Esophagus squamous epithelium (tissue), 5 donors: ENCODE data around the gene PTPRN2. TPM values are rescaled to one million over a fixed set of nuclear protein-coding genes. Genes with fewer than 3 reads are reported as not detected.
A peak's percentile ranks its signal among the peaks of the same experiment; 100 is the strongest.

ENCODE experiments used
- DNase-seq: peaks from one replicate; lab custom pipeline; 2025; lab: John Stamatoyannopoulos, UW
- H3K27ac ChIP-seq, 4 donors: fragments of 200-600 bp; sonication (generic); one replicate each; pipeline ENCODE4 v1.5.1; 2016 to 2019; ENCODE audit warnings: mild to moderate bottlenecking in 1 of 4
- H3K27me3 ChIP-seq, 4 donors: fragments of 200-600 bp; sonication (generic); 1 replicate in 3 of 4; 2 replicates in 1 of 4; pipeline versions ENCODE4 v1.5.1 to v1.6.0; 2017 to 2021; ENCODE audit warnings: antibody characterized with exemption in 1 of 4
- H3K36me3 ChIP-seq, 3 donors: fragments of 200-600 bp; sonication (generic); one replicate each; pipeline ENCODE4 v1.5.1; 2016 to 2019
- H3K4me1 ChIP-seq, 3 donors: fragments of 200-600 bp; sonication (generic); one replicate each; pipeline ENCODE4 v1.5.1; 2017 to 2019
- H3K4me3 ChIP-seq, 4 donors: fragments of 200-600 bp; sonication (generic); 1 replicate in 3 of 4; 2 replicates in 1 of 4; pipeline ENCODE4 v1.5.1; 2016 to 2019; ENCODE audit warnings: mild to moderate bottlenecking in 2 of 4, moderate library complexity in 1 of 4
- H3K9me3 ChIP-seq, 3 donors: fragments of 200-600 bp; sonication (generic); one replicate each; pipeline ENCODE4 v1.5.1; 2016 to 2019
- CTCF ChIP-seq, 6 experiments: fragments of 450-650 bp in 4 of 6; fragments of 200-600 bp in 2 of 6; sonication (generic) in 2 of 6; IDR thresholded peaks; one replicate each; pipeline ENCODE4 v1.5.1; 2016 to 2019; ENCODE audit warnings: antibody characterized with exemption in 6 of 6, mild to moderate bottlenecking in 4 of 6, moderate library complexity in 4 of 6
- POLR2A ChIP-seq, 4 donors: fragments of 450-650 bp; IDR thresholded peaks; one replicate each; pipeline ENCODE4 v1.6.1; 2017; ENCODE audit warnings: antibody characterized with exemption in 4 of 4, mild to moderate bottlenecking in 4 of 4, moderate library complexity in 3 of 4
- WGBS, 2 donors: methylation state at CpG; one replicate each; pipeline ENCODE4 v1.1.5; 2018; 5-methylcytosine and 5-hydroxymethylcytosine counted together
- intact Hi-C: fragments of 100-400 bp; cut with DNase I; formaldehyde crosslinking; loops from one replicate; pipeline ENCODE4 v1.15.0; 2022
- total RNA-seq, 4 donors: library from RNA; depleted of rRNA; stranded (reverse); fragments of >200 nt; gene quantifications; one replicate each; pipeline ENCODE4 v1.1.0, GENCODE V29; 2016
- donor health status: DM: yes; HTN: yes; CAD: no.

PTPRN2 gene
- total RNA-seq, 4 donors from 2014 or later, result 0.38 to 2.7 (median 1.0) TPM

- H3K27ac ChIP-seq, result no peak overlapping the region
- H3K27me3 ChIP-seq, result no peaks in the 10 kb centered on the region
- no peaks in the 10 kb centered on the region for H3K4me1 ChIP-seq
- H3K9me3 ChIP-seq, result no peaks in the 10 kb centered on the region
- 87 to 94% methylated on average over 3 to 4 of the region's 22 CpGs for WGBS, 2 donors
- intact Hi-C loops, result no loop called here
- peak overlapping the region in 1 of 4 donors; percentile 16 for H3K4me3 ChIP-seq
- no peak for DNase-seq
- no peaks in the 10 kb centered on the region for H3K36me3 ChIP-seq
- TF ChIP-seq CTCF (IDR thresholded peaks at IDR 0.05) (no peak), POLR2A (IDR thresholded peaks at IDR 0.05) (no peak)
Observed at GRCh38 chr7:158125721-158126120, 461.9 kb downstream of the PTPRN2 start.

- Histone ChIP-seq H3K4me1 (no peaks in the 10 kb centered on the region), H3K36me3 (no peaks in the 10 kb centered on the region), H3K4me3 (no peak overlapping the region), H3K27me3 (no peaks in the 10 kb centered on the region), H3K9me3 (no peaks in the 10 kb centered on the region), H3K27ac (no peak overlapping the region)
- 82 to 86% methylated on average over 13 to 15 of the region's 17 CpGs for WGBS, 2 donors
- TF ChIP-seq CTCF (IDR thresholded peaks at IDR 0.05) (no peak), POLR2A (IDR thresholded peaks at IDR 0.05) (no peak)
- no peak for DNase-seq
- intact Hi-C loops, result no loop called here
Observed at GRCh38 chr7:158125091-158125490, 462.5 kb downstream of the PTPRN2 start.

GRCh38 chr7:158124671-158125079, 462.9 kb downstream of the PTPRN2 start:
- DNase-seq, result no peak
- intact Hi-C loops, result no loop called here
- Histone ChIP-seq H3K4me3 (no peak overlapping the region), H3K27ac (no peak overlapping the region), H3K4me1 (no peaks in the 10 kb centered on the region), H3K36me3 (no peaks in the 10 kb centered on the region), H3K9me3 (no peaks in the 10 kb centered on the region), H3K27me3 (no peaks in the 10 kb centered on the region)
- TF ChIP-seq POLR2A (IDR thresholded peaks at IDR 0.05) (no peak), CTCF (IDR thresholded peaks at IDR 0.05) (no peak)
- 77 to 86% methylated on average over 8 to 14 of the region's 14 CpGs for WGBS, 2 donors

GRCh38 chr7:158123753-158124152, 463.9 kb downstream of the PTPRN2 start:
- H3K36me3 ChIP-seq, result no peaks in the 10 kb centered on the region
- DNase-seq, result no peak
- TF ChIP-seq CTCF (IDR thresholded peaks at IDR 0.05) (no peak), POLR2A (IDR thresholded peaks at IDR 0.05) (no peak)
- WGBS, 2 donors, result 91 to 95% methylated on average over 14 to 15 of the region's 18 CpGs
- no peak overlapping the region for H3K4me3 ChIP-seq
- H3K4me1 ChIP-seq, result no peaks in the 10 kb centered on the region
- intact Hi-C loops, result no loop called here
- H3K27me3 ChIP-seq, result no peaks in the 10 kb centered on the region
- H3K9me3 ChIP-seq, result peaks cover 0 to 5% (median 0%) of the 10 kb centered on the region in 3 donors
- no peak overlapping the region for H3K27ac ChIP-seq

- Histone ChIP-seq H3K27me3 (no peaks in the 10 kb centered on the region), H3K36me3 (no peaks in the 10 kb centered on the region), H3K27ac (no peak overlapping the region), H3K9me3 (peaks cover 0 to 7% (median 0%) of the 10 kb centered on the region in 3 donors), H3K4me3 (no peak overlapping the region), H3K4me1 (no peaks in the 10 kb centered on the region)
- TF ChIP-seq CTCF (IDR thresholded peaks at IDR 0.05) (no peak), POLR2A (IDR thresholded peaks at IDR 0.05) (no peak)
- intact Hi-C loops, result no loop called here
- DNase-seq, result no peak
- WGBS, 2 donors, result 92 to 94% methylated on average over 15 to 17 of the region's 20 CpGs
Observed at GRCh38 chr7:158123214-158123613, 464.4 kb downstream of the PTPRN2 start.
